SU-DHL-6 (cell line): Measurements from ENCODE around the gene NPY5R.

ENCODE experiments used
- EZH2phosphoT487 ChIP-seq: fragments of 200-600 bp; sonication (generic), shearing (Covaris generic); conservative IDR thresholded peaks from 2 replicates; pipeline ENCODE4 v1.6.1; 2018; ENCODE audit warnings: mild to moderate bottlenecking, antibody characterized with exemption, low read length, moderate library complexity, mixed read lengths
- TF ChIP-seq, protein P1 (sequence below): fragments of 200-600 bp; sonication (generic); IDR thresholded peaks from one replicate; pipeline ENCODE4 v1.5.1; 2017; ENCODE audit warnings: antibody characterized with exemption, mild to moderate bottlenecking, low read length, moderate library complexity; ENCODE audit not compliant: insufficient read depth, poor library complexity, severe bottlenecking

DNA sequence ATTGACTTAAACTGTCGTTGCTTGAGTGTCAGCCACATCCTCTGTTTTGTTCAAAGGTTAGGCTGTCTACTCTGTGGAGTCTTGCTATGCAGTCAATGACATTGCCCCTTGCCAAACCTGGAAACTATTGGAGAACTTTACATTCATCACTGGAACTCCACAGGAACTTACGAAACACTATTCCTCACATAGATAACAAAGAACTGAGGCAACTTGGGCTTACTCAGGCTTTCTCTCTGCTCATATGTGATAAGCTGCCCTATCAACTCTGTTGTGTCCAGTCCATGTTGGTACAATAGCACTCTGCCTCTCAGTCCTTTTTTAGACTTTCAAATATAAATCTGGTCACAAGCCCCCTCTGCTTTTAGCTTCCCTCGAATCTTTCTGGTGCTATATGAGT is 9.4 kb downstream of the NPY5R start:
- TF ChIP-seq, protein P1, sequence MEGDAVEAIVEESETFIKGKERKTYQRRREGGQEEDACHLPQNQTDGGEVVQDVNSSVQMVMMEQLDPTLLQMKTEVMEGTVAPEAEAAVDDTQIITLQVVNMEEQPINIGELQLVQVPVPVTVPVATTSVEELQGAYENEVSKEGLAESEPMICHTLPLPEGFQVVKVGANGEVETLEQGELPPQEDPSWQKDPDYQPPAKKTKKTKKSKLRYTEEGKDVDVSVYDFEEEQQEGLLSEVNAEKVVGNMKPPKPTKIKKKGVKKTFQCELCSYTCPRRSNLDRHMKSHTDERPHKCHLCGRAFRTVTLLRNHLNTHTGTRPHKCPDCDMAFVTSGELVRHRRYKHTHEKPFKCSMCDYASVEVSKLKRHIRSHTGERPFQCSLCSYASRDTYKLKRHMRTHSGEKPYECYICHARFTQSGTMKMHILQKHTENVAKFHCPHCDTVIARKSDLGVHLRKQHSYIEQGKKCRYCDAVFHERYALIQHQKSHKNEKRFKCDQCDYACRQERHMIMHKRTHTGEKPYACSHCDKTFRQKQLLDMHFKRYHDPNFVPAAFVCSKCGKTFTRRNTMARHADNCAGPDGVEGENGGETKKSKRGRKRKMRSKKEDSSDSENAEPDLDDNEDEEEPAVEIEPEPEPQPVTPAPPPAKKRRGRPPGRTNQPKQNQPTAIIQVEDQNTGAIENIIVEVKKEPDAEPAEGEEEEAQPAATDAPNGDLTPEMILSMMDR, result no peak
- TF ChIP-seq EZH2phosphoT487, result no peak
